DOHH2 (cell line): ENCODE data around the gene RUNX2.

ENCODE experiments used
- EZH2phosphoT487 ChIP-seq: fragments of 200-600 bp; sonication (generic); IDR thresholded peaks from 2 replicates; pipeline ENCODE4 v1.6.1; 2017; ENCODE audit warnings: borderline replicate concordance, mild to moderate bottlenecking, antibody characterized with exemption, low read length, moderate library complexity, mixed read lengths
- TF ChIP-seq, protein P1 (sequence below): fragments of 200-600 bp; sonication (generic); IDR thresholded peaks from one replicate; pipeline ENCODE4 v1.5.1; 2014; ENCODE audit warnings: antibody characterized with exemption, mild to moderate bottlenecking, low read depth, low read length; ENCODE audit not compliant: poor library complexity, severe bottlenecking

- TF ChIP-seq, protein P1, sequence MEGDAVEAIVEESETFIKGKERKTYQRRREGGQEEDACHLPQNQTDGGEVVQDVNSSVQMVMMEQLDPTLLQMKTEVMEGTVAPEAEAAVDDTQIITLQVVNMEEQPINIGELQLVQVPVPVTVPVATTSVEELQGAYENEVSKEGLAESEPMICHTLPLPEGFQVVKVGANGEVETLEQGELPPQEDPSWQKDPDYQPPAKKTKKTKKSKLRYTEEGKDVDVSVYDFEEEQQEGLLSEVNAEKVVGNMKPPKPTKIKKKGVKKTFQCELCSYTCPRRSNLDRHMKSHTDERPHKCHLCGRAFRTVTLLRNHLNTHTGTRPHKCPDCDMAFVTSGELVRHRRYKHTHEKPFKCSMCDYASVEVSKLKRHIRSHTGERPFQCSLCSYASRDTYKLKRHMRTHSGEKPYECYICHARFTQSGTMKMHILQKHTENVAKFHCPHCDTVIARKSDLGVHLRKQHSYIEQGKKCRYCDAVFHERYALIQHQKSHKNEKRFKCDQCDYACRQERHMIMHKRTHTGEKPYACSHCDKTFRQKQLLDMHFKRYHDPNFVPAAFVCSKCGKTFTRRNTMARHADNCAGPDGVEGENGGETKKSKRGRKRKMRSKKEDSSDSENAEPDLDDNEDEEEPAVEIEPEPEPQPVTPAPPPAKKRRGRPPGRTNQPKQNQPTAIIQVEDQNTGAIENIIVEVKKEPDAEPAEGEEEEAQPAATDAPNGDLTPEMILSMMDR = no peak
- no peak for TF ChIP-seq EZH2phosphoT487
Measured at GRCh38 chr6:45326698-45327417, 1.3 kb upstream of the RUNX2 start.
